Gastrocnemius medialis (tissue), 4 donors: ENCODE measurements around the gene RAB4B. TPM values are rescaled to one million over a fixed set of nuclear protein-coding genes. Genes with fewer than 3 reads are reported as not detected.

Experiments
- ATAC-seq, 2 donors: fragments of 150-250 bp; one replicate each; pipeline ENCODE4 v1.9.1; 2016
- DNase-seq, 2 donors: peaks; one replicate each; pipeline ENCODE4 v3.0.0-alpha.2; 2019
- H3K27ac ChIP-seq, 4 donors: fragments of 200-600 bp; sonication (generic); 1 replicate in 1 of 4; 2 replicates in 3 of 4; pipeline ENCODE4 v1.5.1; 2016 to 2018; ENCODE audit warnings: mild to moderate bottlenecking in 2 of 4, moderate library complexity in 1 of 4
- H3K27me3 ChIP-seq, 3 donors: fragments of 200-600 bp; sonication (generic) in 2 of 3; 1 replicate in 1 of 3; 2 replicates in 2 of 3; pipeline versions ENCODE4 v1.5.1 to v1.6.0; 2016 to 2019; ENCODE audit warnings: mild to moderate bottlenecking in 1 of 3, moderate library complexity in 1 of 3
- H3K36me3 ChIP-seq, 2 donors: fragments of 200-600 bp; sonication (generic) in 1 of 2; one replicate each; pipeline ENCODE4 v1.5.1; 2017 to 2018
- H3K4me1 ChIP-seq, 2 donors: fragments of 200-600 bp; sonication (generic) in 1 of 2; one replicate each; pipeline ENCODE4 v1.5.1; 2016 to 2017; ENCODE audit warnings: mild to moderate bottlenecking in 2 of 2
- H3K4me3 ChIP-seq, 4 donors: fragments of 200-600 bp; sonication (generic) in 3 of 4; 1 replicate in 1 of 4; 2 replicates in 3 of 4; pipeline ENCODE4 v1.5.1; 2016 to 2019; ENCODE audit warnings: mild to moderate bottlenecking in 2 of 4
- H3K9me3 ChIP-seq, 3 donors: fragments of 200-600 bp; sonication (generic) in 2 of 3; 1 replicate in 1 of 3; 2 replicates in 2 of 3; pipeline ENCODE4 v1.5.1; 2016 to 2019
- CTCF ChIP-seq, 5 experiments: fragments of 450-650 bp in 3 of 5; fragments of 200-600 bp in 2 of 5; sonication (generic) in 2 of 5; IDR thresholded peaks in 4 of 5; conservative IDR thresholded peaks in 1 of 5; 1 replicate in 4 of 5; 2 replicates in 1 of 5; pipeline ENCODE4 v1.5.1; 2016 to 2019; ENCODE audit warnings: antibody characterized with exemption in 5 of 5, mild to moderate bottlenecking in 3 of 5, moderate library complexity in 3 of 5
- POLR2A ChIP-seq, 2 donors: fragments of 450-650 bp; IDR thresholded peaks; one replicate each; pipeline ENCODE4 v1.6.1; 2017; ENCODE audit warnings: antibody characterized with exemption in 2 of 2, mild to moderate bottlenecking in 2 of 2, moderate library complexity in 2 of 2
- in situ Hi-C, 4 donors: fragments of 200-750 bp; cut with MboI; loops; one replicate each; pipeline versions ENCODE4 v1.15.0 to v1.8.0; 2017; ENCODE audit warnings: low sequenced_read_pairs in 4 of 4
- intact Hi-C: fragments of 100-400 bp; cut with DNase I; formaldehyde crosslinking; loops from one replicate; pipeline ENCODE4 v1.15.1; 2023; ENCODE audit warnings: low total_unique reads
- total RNA-seq, 4 donors: library from RNA; depleted of rRNA; stranded (reverse); fragments of >200 nt; gene quantifications; one replicate each; pipeline versions ENCODE4 v1.1.0 to v1.2.3, GENCODE V29; 2016

RAB4B gene
- total RNA-seq, 4 donors from 2014 or later, result 14.9 to 27.2 (median 19.7) TPM

GRCh38 chr19:40807147-40808020 lies 29.3 kb downstream of the RAB4B start:
- Histone ChIP-seq H3K36me3 (peaks cover 0 to 20% of the 10 kb centered on the region in 2 donors), H3K4me1 (peaks cover 63 to 67% of the 10 kb centered on the region in 2 donors), H3K27me3 (no peaks in the 10 kb centered on the region), H3K27ac (peak overlapping the region; percentile 54 to 96 (median 96)), H3K9me3 (no peaks in the 10 kb centered on the region), H3K4me3 (peak overlapping the region in 2 of 4 donors; percentile 6)
- TF ChIP-seq POLR2A (IDR thresholded peaks at IDR 0.05) (no peak), CTCF (IDR thresholded peaks at IDR 0.05 in 4 of 5, conservative IDR thresholded peaks at IDR 0.05 in 1 of 5) (peak in 1 of 5 experiments; percentile 4)
- intact Hi-C loops (loop anchor here (2.0 kb wide), 1 partner anchor 57 kb away; the partner anchor contains the start of genes ACTMAP and SNRPA), in situ Hi-C loops (no loop called here)
- DNase-seq (no peak), ATAC-seq (no peak)

GRCh38 chr19:40808021-40808325 lies 29.9 kb downstream of the RAB4B start:
- Histone ChIP-seq H3K36me3 (peaks cover 0 to 20% of the 10 kb centered on the region in 2 donors), H3K27ac (peak overlapping the region; percentile 20 to 96 (median 74)), H3K4me1 (peaks cover 57 to 62% of the 10 kb centered on the region in 2 donors), H3K27me3 (no peaks in the 10 kb centered on the region), H3K4me3 (no peak overlapping the region), H3K9me3 (no peaks in the 10 kb centered on the region)
- intact Hi-C loops (no loop called here), in situ Hi-C loops (no loop called here)
- no peak for TF ChIP-seq POLR2A (IDR thresholded peaks at IDR 0.05)
- TF ChIP-seq CTCF (IDR thresholded peaks at IDR 0.05 in 4 of 5, conservative IDR thresholded peaks at IDR 0.05 in 1 of 5), result no peak
- ATAC-seq (no peak), DNase-seq (no peak)

GRCh38 chr19:40808497-40808896 lies 30.4 kb downstream of the RAB4B start:
- intact Hi-C loops, result no loop called here
- H3K36me3 ChIP-seq, result peaks cover 0 to 20% of the 10 kb centered on the region in 2 donors
- no peak overlapping the region for H3K4me3 ChIP-seq
- in situ Hi-C loops, result no loop called here
- no peak for TF ChIP-seq POLR2A (IDR thresholded peaks at IDR 0.05)
- TF ChIP-seq CTCF (IDR thresholded peaks at IDR 0.05 in 4 of 5, conservative IDR thresholded peaks at IDR 0.05 in 1 of 5), result no peak
- DNase-seq (no peak), ATAC-seq (no peak)
- no peaks in the 10 kb centered on the region for H3K9me3 ChIP-seq
- peaks cover 52 to 56% of the 10 kb centered on the region in 2 donors for H3K4me1 ChIP-seq
- no peaks in the 10 kb centered on the region for H3K27me3 ChIP-seq
- H3K27ac ChIP-seq, result no peak overlapping the region

GRCh38 chr19:40809358-40810086 lies 31.5 kb downstream of the RAB4B start:
- ATAC-seq (no peak), DNase-seq (no peak)
- H3K9me3 ChIP-seq, result no peaks in the 10 kb centered on the region
- no peaks in the 10 kb centered on the region for H3K27me3 ChIP-seq
- in situ Hi-C loops, result loop anchor here in 1 of 4 donors (10.0 kb wide), 1 partner anchor 55 kb away; the partner anchor contains the start of genes ACTMAP and SNRPA
- H3K36me3 ChIP-seq, result peaks cover 0 to 20% of the 10 kb centered on the region in 2 donors
- peak overlapping the region in 3 of 4 donors; percentile 59 to 60 (median 60) for H3K4me3 ChIP-seq
- H3K4me1 ChIP-seq, result peaks cover 42 to 46% of the 10 kb centered on the region in 2 donors
- TF ChIP-seq CTCF (IDR thresholded peaks at IDR 0.05 in 4 of 5, conservative IDR thresholded peaks at IDR 0.05 in 1 of 5) (no peak), POLR2A (IDR thresholded peaks at IDR 0.05) (no peak)
- intact Hi-C loops, result loop anchor here (5.0 kb wide), 1 partner anchor 323 kb away; no protein-coding TSS in a partner anchor
- peak overlapping the region in 3 of 4 donors; percentile 64 to 75 (median 67) for H3K27ac ChIP-seq
